HG03575 (cell line): ENCODE results near the gene TNFSF13.
"Not testable (repeated sequence)": the region's sequence is repeated elsewhere in the genome, so short reads cannot be mapped to it uniquely, and the experiment has no call there.

ENCODE experiments used
- ATAC-seq: cut with Tn5 transposase; IDR thresholded peaks from one replicate; pipeline ENCODE4 v1.9.1; 2021; ENCODE audit not compliant: unreplicated experiment, insufficient number of reproducible peaks, low FRiP score; ENCODE audit errors: extremely low read depth

The TNFSF13 gene

GRCh38 chr17:7587420-7588151, 29.0 kb downstream of the TNFSF13 start:
- no peak for ATAC-seq

- ATAC-seq: no peak
Measured at GRCh38 chr17:7588553-7589203, 30.1 kb downstream of the TNFSF13 start.

- no peak for ATAC-seq
Measured at GRCh38 chr17:7589204-7589868, 30.8 kb downstream of the TNFSF13 start.

- no peak for ATAC-seq
Measured at GRCh38 chr17:7589891-7590691, 31.5 kb downstream of the TNFSF13 start, which contains the start of gene SOX15. TSS of gene SOX15 (minus strand) at chr17:7590094. CDS start at chr17:7589676, 418 bp downstream.

GRCh38 chr17:7590743-7591142, 32.2 kb downstream of the TNFSF13 start:
- ATAC-seq: no peak

GRCh38 chr17:7591596-7591995, 33.0 kb downstream of the TNFSF13 start:
- no peak for ATAC-seq

- ATAC-seq: no peak
Measured at GRCh38 chr17:7592422-7593021, 34.0 kb downstream of the TNFSF13 start.

GRCh38 chr17:7593296-7593695, 34.7 kb downstream of the TNFSF13 start:
- no peak for ATAC-seq

- not testable (repeated sequence) for ATAC-seq
Measured at GRCh38 chr17:7597561-7597960, 39.0 kb downstream of the TNFSF13 start.

GRCh38 chr17:7606280-7606679, 47.7 kb downstream of the TNFSF13 start:
- ATAC-seq: no peak

- ATAC-seq: no peak
Measured at GRCh38 chr17:7610641-7611040, 52.1 kb downstream of the TNFSF13 start.
